NCI-H1694 treated with DMSO at 0.1 percent for 48 hours (cell line): ENCODE measurements around the gene TNF.
"Not testable (repeated sequence)": the region's sequence is repeated elsewhere in the genome, so short reads cannot be mapped to it uniquely, and the experiment has no call there.

Source experiments
- DNase-seq: peaks from one replicate; lab custom pipeline; 2025; lab: John Stamatoyannopoulos, UW

The TNF gene

DNA sequence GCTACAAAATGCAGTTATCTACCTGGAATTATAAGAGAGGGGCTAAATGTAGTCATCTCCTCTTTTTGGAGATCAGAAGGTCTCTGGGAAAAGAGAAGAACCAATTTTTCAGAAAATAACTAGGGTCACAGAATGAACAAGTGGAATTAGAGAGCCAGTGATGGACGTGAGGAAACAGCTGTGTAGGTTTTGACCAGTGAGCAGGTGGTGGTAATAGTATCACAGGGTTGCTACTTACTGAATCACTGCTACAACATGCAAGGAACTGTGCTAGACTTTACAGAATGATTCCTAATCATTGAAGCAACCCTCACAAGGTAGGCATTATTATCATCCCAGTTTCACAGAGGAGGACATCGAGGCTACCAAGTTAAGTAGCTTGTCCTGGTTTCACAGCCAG, 30.7 kb upstream of the TNF start:
- DNase-seq = no peak

DNA sequence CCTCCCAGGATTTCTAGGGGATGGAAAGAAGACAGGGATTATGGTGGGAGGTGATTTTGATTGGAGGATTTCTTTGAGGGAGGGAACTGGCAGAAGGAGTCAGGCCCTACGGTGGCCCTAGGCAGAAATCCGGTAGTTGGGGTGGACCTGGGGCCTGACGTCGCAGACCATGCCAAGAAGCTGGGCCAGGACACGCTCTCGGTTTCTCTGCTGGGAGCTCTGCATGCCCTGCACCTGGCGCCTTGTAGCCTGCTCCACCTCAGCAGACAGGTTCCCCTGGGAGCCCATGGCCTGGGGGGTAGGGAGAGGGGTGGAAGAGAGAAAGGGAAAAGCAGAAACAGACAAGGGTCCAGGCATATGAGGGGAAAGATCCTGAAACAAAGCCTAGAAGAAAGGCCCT, 30.1 kb upstream of the TNF start:
- no peak for DNase-seq

DNA sequence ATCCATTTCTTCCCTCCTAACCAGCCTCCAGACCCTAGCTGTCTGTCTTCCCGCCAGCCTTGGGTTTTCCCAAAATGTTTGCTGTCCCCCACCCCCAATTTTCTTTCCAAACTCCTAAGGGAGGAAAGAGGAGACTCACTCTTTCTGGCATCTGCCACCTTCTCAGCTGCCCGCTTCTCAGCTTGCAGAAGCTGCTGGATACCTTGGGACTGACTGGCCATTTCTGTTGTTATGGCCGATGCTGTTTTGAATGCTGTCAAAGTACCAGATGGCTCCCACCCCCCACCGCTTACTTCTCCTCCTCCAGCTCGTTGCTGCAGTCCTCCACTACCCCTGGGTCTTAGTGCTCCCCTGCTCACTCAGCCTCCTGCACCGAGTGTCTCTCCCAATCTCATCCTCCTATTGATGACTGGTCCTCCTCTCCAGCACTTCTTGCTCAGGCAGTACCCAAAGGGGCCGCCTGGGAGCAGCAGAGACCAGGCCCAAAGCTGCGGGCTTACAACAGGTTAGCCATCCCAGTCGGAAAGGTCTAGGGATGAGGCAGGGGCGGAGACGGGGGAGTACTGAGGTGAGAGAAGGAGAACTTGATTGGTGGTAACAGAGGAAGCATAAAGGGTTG, 28.9 kb upstream of the TNF start, which contains the start of gene ATP6V1G2:
Gene ATP6V1G2 (minus strand): TSS at position 270 of the 619 bp plus-strand sequence. CDS start 49 bp downstream, at position 221.
- DNase-seq = peak; percentile 94

DNA sequence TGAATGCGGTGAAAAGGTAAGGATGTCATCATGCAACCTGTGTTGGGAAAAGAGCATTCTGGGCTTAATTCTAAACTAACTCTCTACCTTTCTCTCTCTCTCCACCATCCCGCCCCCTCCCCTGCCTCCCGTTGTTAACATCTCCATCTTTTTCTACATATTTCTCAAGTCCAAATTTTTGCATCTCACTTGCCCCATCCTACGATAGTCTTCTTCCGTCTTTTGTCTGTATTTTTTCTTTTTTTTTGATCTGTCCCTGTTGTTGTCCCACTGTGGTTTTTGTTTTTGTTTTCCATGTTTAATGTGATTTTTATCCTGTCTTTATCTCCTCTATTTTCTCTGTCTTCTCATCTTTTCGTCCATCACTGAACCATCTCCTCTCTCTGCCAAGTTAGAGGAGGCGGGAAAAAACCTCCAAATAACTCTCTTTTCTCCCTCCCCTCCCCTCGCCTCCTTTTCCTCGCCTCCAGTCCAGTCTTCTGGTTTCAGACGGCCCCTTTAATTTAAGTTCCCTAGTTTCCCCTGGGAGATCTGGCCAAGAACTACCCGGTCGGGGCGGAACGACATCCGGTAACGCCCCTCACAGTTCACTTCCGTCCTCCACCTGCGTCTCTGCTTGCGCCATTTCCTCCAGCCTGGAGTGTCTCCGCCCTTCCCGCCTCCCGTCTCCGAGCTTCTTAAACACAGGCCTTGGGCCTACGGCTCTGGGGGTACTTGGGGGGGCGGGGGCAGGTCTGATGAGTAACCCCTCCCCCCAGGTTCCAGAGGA, 28.2 kb upstream of the TNF start, which contains the start of gene NFKBIL1:
Gene NFKBIL1 (plus strand): TSS at position 651 of the 769 bp plus-strand sequence. CDS start 87 bp downstream, at position 738.
- DNase-seq = peak; percentile 93

DNA sequence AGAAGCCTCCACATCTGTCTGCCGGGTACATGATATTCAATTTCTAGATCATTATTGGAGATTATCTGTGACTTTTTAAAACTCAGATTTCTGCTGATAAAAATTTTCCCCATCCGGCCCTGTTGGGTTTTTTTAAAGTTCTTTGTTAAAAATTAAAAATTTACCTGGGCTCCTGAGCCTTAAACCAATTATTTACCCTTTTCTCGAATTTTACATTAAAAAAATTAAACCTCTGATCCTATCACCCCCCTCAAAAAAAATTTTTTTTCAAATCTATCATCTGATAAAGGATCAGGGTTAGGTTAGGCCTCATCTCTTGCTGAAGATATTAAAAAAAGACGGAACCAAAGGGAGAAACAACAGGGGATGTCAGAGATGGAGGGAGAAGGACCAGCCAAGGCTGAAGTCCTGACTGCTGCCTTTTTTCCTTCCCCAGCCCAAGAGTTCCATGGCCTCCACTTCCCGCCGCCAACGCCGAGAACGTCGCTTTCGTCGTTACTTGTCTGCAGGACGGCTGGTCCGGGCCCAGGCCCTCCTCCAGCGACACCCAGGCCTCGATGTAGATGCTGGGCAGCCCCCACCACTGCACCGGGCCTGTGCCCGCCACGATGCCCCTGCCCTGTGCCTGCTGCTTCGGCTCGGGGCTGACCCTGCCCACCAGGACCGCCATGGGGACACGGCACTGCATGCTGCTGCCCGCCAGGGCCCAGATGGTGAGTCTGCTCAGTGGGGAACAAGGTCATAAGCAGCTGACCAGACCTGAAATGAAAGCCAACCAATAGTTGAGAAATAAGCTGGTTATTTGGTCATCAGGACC, 27.4 kb upstream of the TNF start:
- DNase-seq = no peak

DNA sequence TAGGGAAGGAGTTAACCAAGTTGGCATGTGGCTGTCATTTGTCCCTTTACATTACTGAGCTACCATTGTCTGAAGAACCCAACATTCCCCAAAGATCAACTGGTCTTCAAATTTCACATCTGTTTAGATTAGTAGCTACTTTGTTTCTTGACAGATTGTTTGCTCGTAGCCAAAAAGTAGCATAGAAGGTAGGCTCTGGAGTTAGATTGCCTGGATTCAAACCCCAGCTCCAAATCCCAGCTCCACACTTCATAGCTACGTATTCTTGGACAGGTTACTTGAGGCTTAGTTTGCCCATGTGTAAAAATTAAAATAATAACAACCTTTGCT, 26.9 kb upstream of the TNF start:
- no peak for DNase-seq

DNA sequence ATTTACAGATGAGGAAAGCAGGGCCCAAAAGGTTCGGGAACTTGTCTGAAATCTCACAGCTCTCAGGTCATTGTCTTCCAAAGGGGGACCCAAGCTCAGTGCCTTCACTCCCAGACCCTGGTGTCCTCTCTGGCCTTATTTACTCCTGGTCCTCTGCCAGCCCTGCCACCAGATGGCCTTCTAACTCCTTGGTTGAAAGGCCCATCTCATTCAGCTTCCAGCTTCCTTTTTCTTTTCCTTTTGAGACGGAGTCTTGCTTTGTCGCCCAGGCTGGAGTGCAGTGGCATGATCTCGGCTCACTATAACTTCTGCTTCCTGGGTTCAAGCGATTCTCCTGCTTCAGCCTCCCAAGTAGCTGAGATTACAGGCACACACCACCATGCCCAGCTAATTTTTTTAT, 24.0 kb upstream of the TNF start:
- not testable (repeated sequence) for DNase-seq

DNA sequence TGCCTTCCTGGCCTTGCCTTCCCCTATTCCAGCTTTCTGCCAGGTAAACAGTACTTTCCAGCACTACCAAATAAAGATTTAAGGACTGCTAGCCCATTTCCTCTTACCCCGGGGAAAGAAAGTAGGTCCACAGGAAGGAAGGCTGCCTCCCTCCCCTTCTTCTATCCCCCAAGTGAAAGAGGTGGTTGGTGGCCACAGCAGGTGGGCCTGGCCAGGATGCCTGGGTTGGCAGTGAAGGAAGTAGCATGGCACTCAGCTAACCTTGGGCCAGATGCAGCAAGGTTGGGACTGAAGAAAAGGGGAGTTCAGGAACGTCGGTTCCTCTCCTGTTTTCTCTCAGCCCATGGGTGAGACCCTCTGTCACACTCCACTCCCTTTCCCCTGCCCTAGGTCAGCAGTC, 19.1 kb upstream of the TNF start:
- DNase-seq = no peak

DNA sequence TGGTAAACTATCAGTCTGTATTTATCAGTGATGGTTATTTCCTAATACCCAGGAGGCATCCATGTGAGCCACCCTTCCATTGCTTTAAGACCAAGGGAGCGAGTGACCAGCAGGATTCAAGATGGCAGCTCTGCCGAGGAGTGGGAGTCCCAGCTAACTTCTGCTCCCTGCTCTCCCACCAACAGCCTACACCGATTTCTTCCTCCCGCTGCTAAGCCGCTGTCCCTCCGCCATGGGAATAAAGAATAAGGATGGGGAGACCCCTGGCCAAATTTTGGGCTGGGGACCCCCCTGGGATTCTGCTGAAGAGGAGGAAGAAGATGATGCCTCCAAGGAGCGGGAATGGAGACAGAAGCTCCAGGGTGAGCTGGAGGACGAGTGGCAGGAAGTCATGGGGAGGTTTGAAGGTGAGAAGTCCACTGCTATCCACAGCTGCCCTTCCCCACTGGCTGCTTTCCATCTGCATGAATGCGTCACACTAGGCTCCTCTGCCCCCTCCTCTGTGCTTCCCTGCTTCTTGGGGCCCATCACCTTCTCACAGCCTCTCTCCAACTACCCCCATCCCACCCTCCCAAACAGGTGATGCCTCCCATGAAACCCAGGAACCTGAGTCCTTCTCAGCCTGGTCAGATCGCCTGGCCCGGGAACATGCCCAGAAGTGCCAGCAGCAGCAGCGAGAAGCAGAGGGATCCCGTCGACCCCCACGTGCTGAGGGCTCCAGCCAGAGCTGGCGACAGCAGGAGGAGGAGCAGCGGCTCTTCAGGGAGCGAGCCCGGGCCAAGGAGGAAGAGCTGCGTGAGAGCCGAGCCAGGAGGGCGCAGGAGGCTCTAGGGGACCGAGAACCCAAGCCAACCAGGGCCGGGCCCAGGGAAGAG, 17.7 kb upstream of the TNF start:
- DNase-seq = no peak

DNA sequence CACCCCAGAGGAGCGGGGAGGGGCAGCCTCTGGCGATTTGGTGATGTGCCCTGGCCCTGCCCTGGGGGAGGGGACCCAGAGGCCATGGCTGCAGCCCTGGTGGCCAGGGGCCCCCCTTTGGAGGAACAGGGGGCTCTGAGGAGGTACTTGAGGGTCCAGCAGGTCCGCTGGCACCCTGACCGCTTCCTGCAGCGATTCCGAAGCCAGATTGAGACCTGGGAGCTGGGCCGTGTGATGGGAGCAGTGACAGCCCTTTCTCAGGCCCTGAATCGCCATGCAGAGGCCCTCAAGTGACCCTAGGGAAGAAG, 17.1 kb upstream of the TNF start:
- DNase-seq = no peak

DNA sequence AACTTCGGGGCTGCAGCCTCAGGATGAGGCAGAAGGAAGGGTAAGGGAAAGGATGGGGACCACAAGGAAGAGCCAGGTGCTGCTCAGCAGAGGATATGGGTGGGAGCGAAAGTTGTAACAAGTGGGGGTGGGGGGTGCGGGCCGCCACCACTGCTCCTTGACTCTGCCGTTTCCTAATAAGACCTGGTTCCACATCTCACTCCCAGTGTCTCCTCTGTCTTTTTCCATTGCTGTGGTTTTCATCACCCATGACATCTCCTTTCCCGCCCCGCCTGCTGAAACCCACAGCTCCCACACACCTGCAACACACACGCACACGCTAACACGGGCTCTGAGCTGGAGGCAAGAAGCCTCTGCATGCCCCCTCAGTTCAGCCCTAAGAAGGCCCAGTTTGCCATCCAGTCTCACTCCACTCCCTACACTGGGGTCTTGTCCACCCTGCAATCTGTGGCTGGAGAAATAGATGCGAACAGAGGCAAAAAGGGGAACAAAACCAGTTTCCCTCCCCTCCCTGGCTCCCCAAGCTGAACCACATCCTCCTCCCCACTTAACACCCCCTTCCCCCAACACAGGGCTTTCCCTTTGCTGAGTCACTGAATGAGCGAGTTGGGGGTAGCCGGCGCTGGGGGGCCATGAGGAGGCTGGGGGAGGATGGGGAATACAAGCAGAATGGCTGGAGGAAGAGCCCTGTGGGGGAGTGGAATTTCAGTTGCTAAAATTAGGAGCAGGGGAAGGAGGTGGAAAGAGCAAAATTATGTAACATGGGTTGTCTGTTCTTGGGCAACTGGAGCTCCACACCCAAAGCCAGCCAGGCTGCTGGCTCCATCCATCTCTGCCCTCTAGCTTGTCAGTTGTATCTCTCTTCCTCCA, 16.5 kb upstream of the TNF start:
- no peak for DNase-seq

DNA sequence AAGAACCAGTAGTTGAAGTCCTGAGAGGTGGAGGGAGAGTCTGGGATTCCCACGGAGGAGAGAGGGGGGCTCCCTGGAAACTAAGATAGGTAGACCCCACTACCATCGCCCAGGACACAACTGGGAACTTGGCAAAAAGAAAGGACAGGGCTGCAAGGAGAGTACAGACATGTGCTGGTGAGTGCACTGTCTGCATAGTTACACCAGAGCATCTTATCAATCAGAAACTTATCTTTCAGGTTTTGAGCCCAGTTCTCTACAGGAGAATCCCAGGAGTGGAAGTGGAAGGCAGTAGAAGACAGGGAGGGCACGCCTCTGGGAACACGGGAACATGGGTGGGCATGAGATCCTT, 15.8 kb upstream of the TNF start:
- no peak for DNase-seq

DNA sequence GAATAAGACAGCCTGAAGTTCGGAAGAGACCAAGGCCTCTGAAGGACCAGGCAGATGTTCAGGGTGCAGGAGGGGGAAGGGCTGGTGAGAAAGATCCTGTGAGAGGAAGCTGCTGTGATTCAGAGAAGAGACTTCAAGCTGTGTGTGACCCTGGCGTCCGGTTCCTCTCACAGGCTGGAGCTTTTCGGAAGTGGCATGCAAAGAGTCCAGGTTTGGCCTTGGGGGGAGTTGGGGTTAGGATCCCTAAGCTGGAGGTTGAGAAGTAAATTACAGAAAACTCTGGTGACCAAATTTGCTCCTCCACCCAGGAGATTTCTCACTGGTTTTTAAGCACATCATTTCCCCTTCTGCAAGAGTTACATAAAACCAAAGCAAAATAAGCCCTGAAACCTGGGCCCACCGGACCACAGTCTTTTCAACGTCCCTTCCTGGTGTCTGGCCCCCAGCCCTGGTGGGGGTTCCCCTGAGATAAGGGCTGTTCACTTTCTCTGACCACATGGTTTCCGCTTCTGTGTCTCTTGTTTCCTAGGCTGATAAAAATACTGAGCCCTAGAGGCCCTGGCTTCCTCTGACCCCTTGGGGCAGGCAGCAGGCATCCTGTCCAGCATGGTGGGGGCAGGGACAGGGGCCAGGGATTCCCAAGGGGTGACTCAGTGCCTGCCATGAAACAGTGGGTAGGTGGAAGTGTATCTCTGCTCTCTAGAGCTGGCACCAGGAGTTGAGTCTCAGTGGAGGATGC, 15.2 kb upstream of the TNF start:
- no peak for DNase-seq

DNA sequence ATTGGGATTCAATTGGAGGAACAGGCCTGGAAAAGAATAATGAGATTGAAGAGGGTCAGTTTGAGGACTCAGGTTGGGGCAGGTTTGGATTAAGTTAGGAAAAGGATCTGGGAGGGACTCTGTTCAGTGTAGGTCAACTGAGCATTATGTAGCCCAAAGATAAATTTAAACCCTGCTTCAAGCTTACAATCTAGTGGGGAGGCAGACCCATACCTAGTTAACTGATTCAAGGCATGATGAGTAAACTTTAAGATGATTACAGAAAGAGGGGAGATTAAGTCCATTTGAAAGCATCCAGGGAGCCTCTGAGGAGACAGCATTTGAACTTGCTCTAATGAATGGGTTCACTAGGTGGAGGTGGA, 14.7 kb upstream of the TNF start:
- DNase-seq = no peak

DNA sequence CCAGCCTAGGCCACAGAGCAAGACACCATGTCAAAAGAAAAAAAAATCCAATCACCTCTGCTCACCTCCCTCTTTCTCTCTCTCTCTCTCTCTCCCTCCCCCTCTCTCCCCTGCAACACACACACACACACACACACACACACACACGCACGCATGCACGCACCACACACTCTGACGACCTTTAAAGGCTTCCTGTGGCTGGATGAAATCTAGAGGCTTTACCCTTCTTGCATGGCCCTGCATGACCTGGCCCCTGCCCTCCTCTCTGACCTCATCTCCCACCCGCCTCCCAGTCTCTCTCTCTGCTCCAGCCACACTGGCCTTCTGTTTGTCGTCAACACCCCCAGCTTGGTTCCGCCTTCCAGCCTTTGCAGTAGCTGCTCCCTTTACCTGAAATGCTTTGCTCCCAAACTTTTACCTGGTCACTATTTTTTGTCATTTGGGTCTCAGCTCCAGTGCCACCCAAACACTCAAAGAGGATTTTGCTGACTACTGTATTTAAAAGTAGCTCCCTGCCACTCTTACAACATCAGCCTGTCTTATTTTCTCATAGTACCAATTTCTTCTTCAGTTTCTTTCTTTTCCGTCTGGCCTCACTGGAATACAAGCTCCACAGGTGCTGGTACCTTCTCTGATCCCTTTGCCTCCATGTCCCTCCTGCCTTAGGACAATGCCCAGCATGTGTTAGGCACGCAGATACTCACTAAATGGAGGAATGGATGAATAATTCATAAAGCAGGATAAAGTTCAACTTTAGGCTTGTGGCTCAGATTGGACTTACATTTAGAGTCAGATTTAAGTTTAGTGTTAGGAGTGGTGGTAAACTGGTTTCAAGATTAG, 7.6 kb upstream of the TNF start:
- DNase-seq = no peak

DNA sequence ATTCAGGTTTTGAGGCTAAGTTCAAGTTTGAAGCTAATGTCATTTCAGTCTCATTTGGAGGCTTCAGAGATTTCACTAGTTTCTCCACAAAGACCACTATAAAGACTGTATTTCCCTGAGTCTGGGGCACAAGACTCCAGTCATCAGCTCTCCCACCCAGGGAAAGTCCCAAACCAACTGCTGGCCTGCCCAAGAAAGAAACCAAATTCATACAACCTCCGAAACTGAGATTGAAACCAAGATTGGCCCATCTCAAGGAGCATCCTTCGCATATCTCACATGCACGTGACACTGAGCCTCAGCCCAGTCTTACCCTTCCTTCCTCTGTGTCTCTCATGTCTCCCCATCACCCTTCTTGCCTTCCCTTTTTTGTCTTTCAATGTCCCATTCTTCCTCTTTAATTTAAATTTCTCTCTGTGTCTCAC, 6.8 kb upstream of the TNF start:
- no peak for DNase-seq

DNA sequence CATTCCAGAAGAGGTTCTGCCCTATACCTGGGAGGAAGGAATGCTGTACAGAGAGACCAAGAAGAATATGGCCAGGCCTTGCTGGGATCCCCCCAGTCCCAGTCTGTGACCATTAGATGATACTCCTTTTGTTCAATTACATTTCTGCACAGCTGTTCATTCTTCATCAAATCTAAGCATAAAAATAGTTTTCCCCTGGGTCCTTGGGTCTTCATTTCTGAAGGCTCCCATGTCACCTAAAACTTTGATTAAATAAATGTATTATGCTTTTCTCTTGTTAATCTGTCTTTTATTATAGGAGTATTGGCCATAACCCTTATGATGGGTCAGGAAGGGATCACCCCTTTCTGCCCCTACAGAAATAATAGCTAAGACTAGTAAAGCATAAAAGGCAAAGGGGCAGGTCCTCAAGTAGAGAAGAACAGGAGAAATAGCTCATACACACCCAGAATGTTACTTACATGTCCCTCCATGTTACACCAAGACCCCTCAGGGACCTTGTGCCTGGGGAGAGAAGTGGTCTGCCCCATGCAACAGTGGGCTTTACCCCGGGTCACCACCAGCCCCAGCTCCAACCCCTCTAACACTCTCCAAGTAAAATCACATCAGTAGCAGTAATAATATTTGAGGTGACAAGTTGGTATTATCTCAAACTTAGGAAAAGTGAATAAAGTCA, 5.4 kb upstream of the TNF start:
- DNase-seq = no peak

DNA sequence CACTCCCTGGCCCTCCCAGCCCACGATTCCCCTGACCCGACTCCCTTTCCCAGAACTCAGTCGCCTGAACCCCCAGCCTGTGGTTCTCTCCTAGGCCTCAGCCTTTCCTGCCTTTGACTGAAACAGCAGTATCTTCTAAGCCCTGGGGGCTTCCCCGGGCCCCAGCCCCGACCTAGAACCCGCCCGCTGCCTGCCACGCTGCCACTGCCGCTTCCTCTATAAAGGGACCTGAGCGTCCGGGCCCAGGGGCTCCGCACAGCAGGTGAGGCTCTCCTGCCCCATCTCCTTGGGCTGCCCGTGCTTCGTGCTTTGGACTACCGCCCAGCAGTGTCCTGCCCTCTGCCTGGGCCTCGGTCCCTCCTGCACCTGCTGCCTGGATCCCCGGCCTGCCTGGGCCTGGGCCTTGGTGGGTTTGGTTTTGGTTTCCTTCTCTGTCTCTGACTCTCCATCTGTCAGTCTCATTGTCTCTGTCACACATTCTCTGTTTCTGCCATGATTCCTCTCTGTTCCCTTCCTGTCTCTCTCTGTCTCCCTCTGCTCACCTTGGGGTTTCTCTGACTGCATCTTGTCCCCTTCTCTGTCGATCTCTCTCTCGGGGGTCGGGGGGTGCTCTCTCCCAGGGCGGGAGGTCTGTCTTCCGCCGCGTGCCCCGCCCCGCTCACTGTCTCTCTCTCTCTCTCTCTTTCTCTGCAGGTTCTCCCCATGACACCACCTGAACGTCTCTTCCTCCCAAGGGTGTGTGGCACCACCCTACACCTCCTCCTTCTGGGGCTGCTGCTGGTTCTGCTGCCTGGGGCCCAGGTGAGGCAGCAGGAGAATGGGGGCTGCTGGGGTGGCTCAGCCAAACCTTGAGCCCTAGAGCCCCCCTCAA, 3.1 kb upstream of the TNF start, which contains the start of gene LTA:
Gene LTA (plus strand): TSS at position 249 of the 871 bp plus-strand sequence. CDS start 454 bp downstream, at position 703.
- DNase-seq = no peak
